ENCODE data around the gene PTPN6.

Gene PTPN6

GRCh38 chr12:6970096-6970527 is 19.0 kb downstream of the PTPN6 start:
- DNase-seq (ENCODE audit: low spot score), result no peak

GRCh38 chr12:6974180-6974579 is 23.0 kb downstream of the PTPN6 start:
- DNase-seq (ENCODE audit: low spot score), result no peak

- DNase-seq (ENCODE audit: low spot score), result no peak
Measured at GRCh38 chr12:6975297-6976032, 24.3 kb downstream of the PTPN6 start.

- DNase-seq (ENCODE audit: low spot score), result no peak
Measured at GRCh38 chr12:6977653-6978052, 26.5 kb downstream of the PTPN6 start.

- DNase-seq (ENCODE audit: low spot score), result no peak
Measured at GRCh38 chr12:6978188-6978587, 27.0 kb downstream of the PTPN6 start.

GRCh38 chr12:6978611-6979011 is 27.5 kb downstream of the PTPN6 start:
- DNase-seq (ENCODE audit: low spot score), result no peak

GRCh38 chr12:6979021-6979420 is 27.9 kb downstream of the PTPN6 start:
- DNase-seq (ENCODE audit: low spot score), result no peak

- DNase-seq (ENCODE audit: low spot score), result no peak
Measured at GRCh38 chr12:6979453-6979852, 28.3 kb downstream of the PTPN6 start.

GRCh38 chr12:6980075-6980474 is 28.9 kb downstream of the PTPN6 start:
- DNase-seq (ENCODE audit: low spot score), result no peak

GRCh38 chr12:6980740-6981139 is 29.6 kb downstream of the PTPN6 start:
- DNase-seq (ENCODE audit: low spot score), result no peak

GRCh38 chr12:6981152-6982052 is 30.2 kb downstream of the PTPN6 start:
- DNase-seq (ENCODE audit: low spot score), result no peak

- DNase-seq (ENCODE audit: low spot score), result no peak
Measured at GRCh38 chr12:6982532-6982931, 31.4 kb downstream of the PTPN6 start.

- no peak for DNase-seq (ENCODE audit: low spot score)
Measured at GRCh38 chr12:6987956-6988553, 36.9 kb downstream of the PTPN6 start.

- DNase-seq (ENCODE audit: low spot score), result no peak
Measured at GRCh38 chr12:6996040-6996441, 44.9 kb downstream of the PTPN6 start.

- DNase-seq (ENCODE audit: low spot score), result no peak
Measured at GRCh38 chr12:6998715-6999451, 47.7 kb downstream of the PTPN6 start.

- DNase-seq (ENCODE audit: low spot score), result no peak
Measured at GRCh38 chr12:7001921-7002591, 50.9 kb downstream of the PTPN6 start.

GRCh38 chr12:7004287-7004803 is 53.2 kb downstream of the PTPN6 start:
- no peak for DNase-seq (ENCODE audit: low spot score)

- no peak for DNase-seq (ENCODE audit: low spot score)
Measured at GRCh38 chr12:7004840-7005239, 53.7 kb downstream of the PTPN6 start.

GRCh38 chr12:7005311-7005710 is 54.2 kb downstream of the PTPN6 start:
- no peak for DNase-seq (ENCODE audit: low spot score)

GRCh38 chr12:7006639-7007038 is 55.5 kb downstream of the PTPN6 start:
- no peak for DNase-seq (ENCODE audit: low spot score)

GRCh38 chr12:7008864-7009263 is 57.7 kb downstream of the PTPN6 start:
- no peak for DNase-seq (ENCODE audit: low spot score)
